GM18507 (cell line): ENCODE measurements around the gene FGF3.

ENCODE experiments used
- DNase-seq: peaks from one replicate; pipeline ENCODE4 v3.0.0; 2011; ENCODE audit warnings: low read depth; ENCODE audit not compliant: insufficient read length; ENCODE audit errors: extremely low spot score
- FAIRE-seq: peaks from 2 replicates; lab custom pipeline; 2011; peaks lifted over from hg19 to GRCh38; lab: Jason Lieb, UNC

FGF3 gene

GRCh38 chr11:69828276-69828970, 9.2 kb upstream of the FGF3 start:
- no peak for FAIRE-seq
- DNase-seq: no peak

- no peak for FAIRE-seq
- DNase-seq: no peak
Measured at GRCh38 chr11:69826773-69827172, 7.6 kb upstream of the FGF3 start.

GRCh38 chr11:69825941-69826340, 6.7 kb upstream of the FGF3 start:
- DNase-seq (no peak), FAIRE-seq (no peak)

GRCh38 chr11:69825037-69825834, 6.0 kb upstream of the FGF3 start:
- DNase-seq: no peak
- no peak for FAIRE-seq

- DNase-seq: no peak
- no peak for FAIRE-seq
Measured at GRCh38 chr11:69823641-69824265, 4.5 kb upstream of the FGF3 start.

- DNase-seq (no peak), FAIRE-seq (no peak)
Measured at GRCh38 chr11:69822676-69823494, 3.7 kb upstream of the FGF3 start.

GRCh38 chr11:69821511-69822040, 2.4 kb upstream of the FGF3 start:
- FAIRE-seq (no peak), DNase-seq (no peak)

GRCh38 chr11:69820441-69820840, 1.2 kb upstream of the FGF3 start:
- no peak for DNase-seq

GRCh38 chr11:69819541-69820070, 390 bp upstream of the FGF3 start:
- no peak for FAIRE-seq
- DNase-seq: no peak

More at GRCh38 chr11:69820441-69820840, 1.2 kb upstream of the FGF3 start:
- FAIRE-seq: no peak

- FAIRE-seq: no peak
- DNase-seq: no peak
Measured at GRCh38 chr11:69818231-69818602, 999 bp downstream of the FGF3 start.

GRCh38 chr11:69817265-69818230, 1.7 kb downstream of the FGF3 start:
- FAIRE-seq: no peak
- no peak for DNase-seq

GRCh38 chr11:69816671-69817070, 2.5 kb downstream of the FGF3 start:
- DNase-seq: no peak
- no peak for FAIRE-seq

- FAIRE-seq (no peak), DNase-seq (no peak)
Measured at GRCh38 chr11:69815973-69816372, 3.2 kb downstream of the FGF3 start.

- FAIRE-seq: no peak
- DNase-seq: no peak
Measured at GRCh38 chr11:69814902-69815301, 4.3 kb downstream of the FGF3 start.

GRCh38 chr11:69814411-69814810, 4.8 kb downstream of the FGF3 start:
- no peak for FAIRE-seq
- DNase-seq: no peak

- FAIRE-seq: no peak
- DNase-seq: no peak
Measured at GRCh38 chr11:69813839-69814238, 5.4 kb downstream of the FGF3 start.

- no peak for FAIRE-seq
Measured at GRCh38 chr11:69812946-69813345, 6.3 kb downstream of the FGF3 start.

GRCh38 chr11:69812256-69812655, 7.0 kb downstream of the FGF3 start:
- no peak for DNase-seq
- no peak for FAIRE-seq

More at GRCh38 chr11:69812946-69813345, 6.3 kb downstream of the FGF3 start:
- no peak for DNase-seq
